Measurements from ENCODE around the gene ZNF574.

Gene ZNF574

GRCh38 chr19:42108527-42109389 is 32.8 kb downstream of the ZNF574 start:
- peak; percentile 87 for DNase-seq

GRCh38 chr19:42109896-42110295 is 33.9 kb downstream of the ZNF574 start:
- no peak for DNase-seq

GRCh38 chr19:42110658-42111057 is 34.7 kb downstream of the ZNF574 start:
- DNase-seq: no peak

GRCh38 chr19:42111384-42111783 is 35.4 kb downstream of the ZNF574 start:
- DNase-seq: no peak

GRCh38 chr19:42111811-42112210 is 35.8 kb downstream of the ZNF574 start:
- DNase-seq: no peak

GRCh38 chr19:42113641-42114348 is 37.8 kb downstream of the ZNF574 start:
- no peak for DNase-seq

GRCh38 chr19:42114412-42114811 is 38.4 kb downstream of the ZNF574 start:
- no peak for DNase-seq

GRCh38 chr19:42115219-42115618 is 39.3 kb downstream of the ZNF574 start:
- DNase-seq: no peak

- no peak for DNase-seq
These were observed 39.7 kb downstream of the ZNF574 start for GRCh38 chr19:42115705-42116104.

- DNase-seq: no peak
These were observed 40.5 kb downstream of the ZNF574 start for GRCh38 chr19:42116308-42117075.

- DNase-seq: no peak
These were observed 41.1 kb downstream of the ZNF574 start for GRCh38 chr19:42117076-42117475.

GRCh38 chr19:42120276-42120980 is 44.5 kb downstream of the ZNF574 start:
- DNase-seq: no peak

- no peak for DNase-seq
These were observed 45.2 kb downstream of the ZNF574 start for GRCh38 chr19:42121036-42121621.

GRCh38 chr19:42121656-42122069 is 45.7 kb downstream of the ZNF574 start:
- DNase-seq: peak; percentile 81

- DNase-seq: peak; percentile 67
These were observed 47.0 kb downstream of the ZNF574 start for GRCh38 chr19:42122691-42123607.

GRCh38 chr19:42123765-42124164 is 47.8 kb downstream of the ZNF574 start:
- DNase-seq: no peak

GRCh38 chr19:42124386-42124901 is 48.5 kb downstream of the ZNF574 start:
- DNase-seq: no peak

- DNase-seq: no peak
These were observed 49.6 kb downstream of the ZNF574 start for GRCh38 chr19:42125536-42125935.

- no peak for DNase-seq
These were observed 50.6 kb downstream of the ZNF574 start for GRCh38 chr19:42126574-42126973.

GRCh38 chr19:42129399-42130253 is 53.7 kb downstream of the ZNF574 start:
- no peak for DNase-seq

All from activated naive CD4-positive, alpha-beta T cell treated with anti-CD3 and anti-CD28 coated beads, Interleukin-2, amount 50 U/mL, for 16 hours (primary cell).